ENCODE data around the gene ARPIN.
"Not testable (repeated sequence)": the region's sequence is repeated elsewhere in the genome, so short reads cannot be mapped to it uniquely, and the experiment has no call there.

ARPIN gene

GRCh38 chr15:89855948-89856347, 56.8 kb downstream of the ARPIN start:
- DNase-seq (ENCODE audit: low spot score): no peak
- Histone ChIP-seq H3K36me3 (ENCODE audit: low read depth) (peaks cover 44% of the 10 kb centered on the region), H3K27ac (ENCODE audit: poor library complexity, severe bottlenecking) (no peak overlapping the region), H3K9me3 (ENCODE audit: severe bottlenecking) (no peaks in the 10 kb centered on the region), H3K4me1 (ENCODE audit: insufficient read depth, poor library complexity, severe bottlenecking) (peaks cover 9% of the 10 kb centered on the region), H3K27me3 (ENCODE audit: insufficient read depth, poor library complexity, severe bottlenecking) (no peaks in the 10 kb centered on the region), H3K4me3 (ENCODE audit: severe bottlenecking) (no peak overlapping the region)
- ATAC-seq (ENCODE audit: low read depth): no peak
- TF ChIP-seq CTCF (IDR thresholded peaks at IDR 0.05; ENCODE audit: poor library complexity, severe bottlenecking): no peak

DNA sequence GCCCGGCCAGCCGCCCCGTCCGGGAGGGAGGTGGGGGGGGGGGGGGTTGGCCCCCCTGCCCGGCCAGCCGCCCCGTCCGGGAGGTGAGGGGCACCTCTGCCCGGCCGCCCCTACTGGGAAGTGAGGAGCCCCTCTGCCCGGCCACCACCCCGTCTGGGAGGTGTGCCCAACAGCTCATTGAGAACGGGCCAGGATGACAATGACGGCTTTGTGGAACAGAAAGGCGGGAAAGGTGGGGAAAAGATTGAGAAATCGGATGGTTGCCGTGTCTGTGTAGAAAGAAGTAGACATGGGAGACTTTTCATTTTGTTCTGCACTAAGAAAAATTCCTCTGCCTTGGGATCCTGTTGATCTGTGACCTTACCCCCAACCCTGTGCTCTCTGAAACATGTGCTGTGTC, 57.9 kb downstream of the ARPIN start:
- peaks cover 41% of the 10 kb centered on the region for H3K36me3 ChIP-seq (ENCODE audit: low read depth)
- H3K27me3 ChIP-seq (ENCODE audit: insufficient read depth, poor library complexity, severe bottlenecking); H3K4me1 ChIP-seq (ENCODE audit: insufficient read depth, poor library complexity, severe bottlenecking); H3K27ac ChIP-seq (ENCODE audit: poor library complexity, severe bottlenecking); ATAC-seq (ENCODE audit: low read depth); H3K9me3 ChIP-seq (ENCODE audit: severe bottlenecking); H3K4me3 ChIP-seq (ENCODE audit: severe bottlenecking); DNase-seq (ENCODE audit: low spot score): not testable (repeated sequence)

DNA sequence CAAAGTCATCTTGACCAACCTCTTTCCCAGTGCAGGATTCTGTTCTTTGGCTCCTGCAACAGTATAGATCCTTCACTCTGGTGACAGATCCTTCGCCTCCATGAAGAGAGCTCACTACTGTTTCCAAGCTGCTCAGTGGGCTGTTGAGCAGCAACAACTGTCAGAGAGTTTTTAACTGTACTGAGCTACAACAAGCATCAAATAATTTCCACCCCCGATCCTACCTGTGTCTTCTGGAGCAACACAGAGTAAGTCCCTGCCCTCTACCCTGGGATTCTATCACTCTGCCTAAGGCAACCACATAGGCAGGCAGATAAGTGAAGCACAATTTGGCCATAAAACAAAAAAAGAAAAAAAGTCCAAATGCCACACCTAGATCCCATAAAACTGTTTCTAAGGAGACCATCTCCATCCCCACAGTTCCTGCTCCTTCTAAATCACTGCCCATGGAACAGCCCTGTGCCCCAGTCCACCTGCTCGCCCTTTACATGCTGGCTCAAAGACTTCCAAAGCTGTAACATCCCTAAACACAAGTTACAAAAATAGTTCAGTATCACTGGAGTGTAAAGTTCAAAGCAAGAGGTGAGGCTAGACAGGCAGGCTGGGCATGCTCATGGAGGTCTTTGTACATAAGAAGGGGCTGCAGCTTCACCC, 60.3 kb downstream of the ARPIN start:
- Histone ChIP-seq H3K27me3 (ENCODE audit: insufficient read depth, poor library complexity, severe bottlenecking) (no peaks in the 10 kb centered on the region), H3K36me3 (ENCODE audit: low read depth) (peaks cover 50% of the 10 kb centered on the region), H3K4me3 (ENCODE audit: severe bottlenecking) (no peak overlapping the region), H3K9me3 (ENCODE audit: severe bottlenecking) (no peaks in the 10 kb centered on the region), H3K4me1 (ENCODE audit: insufficient read depth, poor library complexity, severe bottlenecking) (peaks cover 28% of the 10 kb centered on the region), H3K27ac (ENCODE audit: poor library complexity, severe bottlenecking) (peak overlapping the region; percentile 96)
- TF ChIP-seq CTCF (IDR thresholded peaks at IDR 0.05; ENCODE audit: poor library complexity, severe bottlenecking): no peak
- DNase-seq (ENCODE audit: low spot score) (no peak), ATAC-seq (ENCODE audit: low read depth) (no peak)

GRCh38 chr15:89851673-89852341, 60.9 kb downstream of the ARPIN start:
- no peaks in the 10 kb centered on the region for H3K9me3 ChIP-seq (ENCODE audit: severe bottlenecking)
- peak overlapping the region; percentile 96 for H3K27ac ChIP-seq (ENCODE audit: poor library complexity, severe bottlenecking)
- peaks cover 31% of the 10 kb centered on the region for H3K4me1 ChIP-seq (ENCODE audit: insufficient read depth, poor library complexity, severe bottlenecking)
- peaks cover 44% of the 10 kb centered on the region for H3K36me3 ChIP-seq (ENCODE audit: low read depth)
- DNase-seq (ENCODE audit: low spot score): no peak
- peak; percentile 6; the same call in 1 of the 3 replicates for ATAC-seq (ENCODE audit: low read depth)
- TF ChIP-seq CTCF (IDR thresholded peaks at IDR 0.05; ENCODE audit: poor library complexity, severe bottlenecking): no peak
- no peak overlapping the region for H3K4me3 ChIP-seq (ENCODE audit: severe bottlenecking)
- no peaks in the 10 kb centered on the region for H3K27me3 ChIP-seq (ENCODE audit: insufficient read depth, poor library complexity, severe bottlenecking)

- peaks cover 44% of the 10 kb centered on the region for H3K36me3 ChIP-seq (ENCODE audit: low read depth)
- H3K9me3 ChIP-seq (ENCODE audit: severe bottlenecking): no peaks in the 10 kb centered on the region
- H3K4me3 ChIP-seq (ENCODE audit: severe bottlenecking): no peak overlapping the region
- ATAC-seq (ENCODE audit: low read depth) (peak; percentile 8; the same call in 2 of the 3 replicates), DNase-seq (ENCODE audit: low spot score) (no peak)
- no peak for TF ChIP-seq CTCF (IDR thresholded peaks at IDR 0.05; ENCODE audit: poor library complexity, severe bottlenecking)
- no peaks in the 10 kb centered on the region for H3K27me3 ChIP-seq (ENCODE audit: insufficient read depth, poor library complexity, severe bottlenecking)
- H3K27ac ChIP-seq (ENCODE audit: poor library complexity, severe bottlenecking): peak overlapping the region; percentile 96
- peaks cover 52% of the 10 kb centered on the region for H3K4me1 ChIP-seq (ENCODE audit: insufficient read depth, poor library complexity, severe bottlenecking)
Observed at GRCh38 chr15:89848970-89849292, 63.8 kb downstream of the ARPIN start.

All from RWPE2 (cell line).